ENCODE data around the gene CPA1. TPM values are rescaled to one million over a fixed set of nuclear protein-coding genes. Genes with fewer than 3 reads are reported as not detected.

CPA1 gene
- total RNA-seq, 4 donors from 2014 or later = not detected

DNA sequence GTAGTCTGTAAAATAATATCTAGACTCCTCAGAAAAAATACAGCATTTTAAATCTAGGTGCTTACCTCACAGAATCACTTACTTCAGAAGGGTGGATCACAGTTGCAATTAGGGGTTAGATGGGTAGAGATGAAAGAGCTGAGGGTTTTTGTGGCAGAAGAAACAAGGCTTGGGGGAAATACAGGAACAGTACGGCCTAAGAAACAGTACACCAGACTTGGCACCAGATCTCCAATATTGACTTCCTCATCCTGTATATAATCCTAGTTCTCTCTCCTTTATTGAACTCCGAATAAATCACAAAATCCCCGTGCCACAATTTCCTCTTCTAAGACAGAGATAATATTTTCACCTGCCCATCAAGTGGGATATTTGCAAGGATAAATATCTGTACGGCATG is 46.3 kb downstream of the CPA1 start:
- no peak for DNase-seq
- 66 to 67% methylated on average over 4 of the region's 4 CpGs for WGBS, 2 donors
- Histone ChIP-seq H3K4me1 (peaks cover 0 to 19% (median 0%) of the 10 kb centered on the region in 3 donors), H3K4me3 (no peak overlapping the region), H3K9me3 (no peaks in the 10 kb centered on the region), H3K36me3 (no peaks in the 10 kb centered on the region), H3K27me3 (no peaks in the 10 kb centered on the region), H3K27ac (no peak overlapping the region)
- intact Hi-C loops (cut with DNase I) = no loop called here
- no peak for TF ChIP-seq POLR2A (IDR thresholded peaks at IDR 0.05)
- TF ChIP-seq, protein P1, sequence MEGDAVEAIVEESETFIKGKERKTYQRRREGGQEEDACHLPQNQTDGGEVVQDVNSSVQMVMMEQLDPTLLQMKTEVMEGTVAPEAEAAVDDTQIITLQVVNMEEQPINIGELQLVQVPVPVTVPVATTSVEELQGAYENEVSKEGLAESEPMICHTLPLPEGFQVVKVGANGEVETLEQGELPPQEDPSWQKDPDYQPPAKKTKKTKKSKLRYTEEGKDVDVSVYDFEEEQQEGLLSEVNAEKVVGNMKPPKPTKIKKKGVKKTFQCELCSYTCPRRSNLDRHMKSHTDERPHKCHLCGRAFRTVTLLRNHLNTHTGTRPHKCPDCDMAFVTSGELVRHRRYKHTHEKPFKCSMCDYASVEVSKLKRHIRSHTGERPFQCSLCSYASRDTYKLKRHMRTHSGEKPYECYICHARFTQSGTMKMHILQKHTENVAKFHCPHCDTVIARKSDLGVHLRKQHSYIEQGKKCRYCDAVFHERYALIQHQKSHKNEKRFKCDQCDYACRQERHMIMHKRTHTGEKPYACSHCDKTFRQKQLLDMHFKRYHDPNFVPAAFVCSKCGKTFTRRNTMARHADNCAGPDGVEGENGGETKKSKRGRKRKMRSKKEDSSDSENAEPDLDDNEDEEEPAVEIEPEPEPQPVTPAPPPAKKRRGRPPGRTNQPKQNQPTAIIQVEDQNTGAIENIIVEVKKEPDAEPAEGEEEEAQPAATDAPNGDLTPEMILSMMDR (IDR thresholded peaks at IDR 0.05) = no peak

DNA sequence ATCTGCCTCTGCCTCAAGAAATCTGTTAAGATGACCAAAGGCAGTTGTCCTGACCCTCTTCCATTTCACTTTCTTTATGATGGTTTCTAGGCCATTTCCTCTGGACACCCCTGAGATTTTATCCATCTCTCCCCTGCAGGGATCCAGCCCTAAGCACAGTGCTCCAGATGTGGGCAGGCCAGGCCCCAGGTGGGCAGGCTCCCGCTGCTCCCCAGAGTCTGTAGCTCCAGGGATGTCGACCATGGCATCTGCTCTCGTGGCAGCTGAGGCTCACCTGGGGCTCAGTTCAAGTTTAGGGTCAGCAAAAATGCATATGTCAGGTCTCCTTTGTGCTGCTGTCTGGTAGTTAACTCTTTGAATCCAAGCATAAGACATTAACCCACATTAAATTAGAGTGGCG is 48.7 kb downstream of the CPA1 start:
- Histone ChIP-seq H3K4me3 (no peak overlapping the region), H3K27ac (no peak overlapping the region), H3K9me3 (no peaks in the 10 kb centered on the region), H3K36me3 (no peaks in the 10 kb centered on the region), H3K27me3 (no peaks in the 10 kb centered on the region), H3K4me1 (peaks cover 0 to 34% (median 2%) of the 10 kb centered on the region in 3 donors)
- DNase-seq = no peak
- intact Hi-C loops (cut with DNase I) = no loop called here
- 88 to 98% methylated on average over 3 to 4 of the region's 4 CpGs for WGBS, 2 donors
- no peak for TF ChIP-seq POLR2A (IDR thresholded peaks at IDR 0.05)
- TF ChIP-seq, protein P1 (IDR thresholded peaks at IDR 0.05) = no peak

DNA sequence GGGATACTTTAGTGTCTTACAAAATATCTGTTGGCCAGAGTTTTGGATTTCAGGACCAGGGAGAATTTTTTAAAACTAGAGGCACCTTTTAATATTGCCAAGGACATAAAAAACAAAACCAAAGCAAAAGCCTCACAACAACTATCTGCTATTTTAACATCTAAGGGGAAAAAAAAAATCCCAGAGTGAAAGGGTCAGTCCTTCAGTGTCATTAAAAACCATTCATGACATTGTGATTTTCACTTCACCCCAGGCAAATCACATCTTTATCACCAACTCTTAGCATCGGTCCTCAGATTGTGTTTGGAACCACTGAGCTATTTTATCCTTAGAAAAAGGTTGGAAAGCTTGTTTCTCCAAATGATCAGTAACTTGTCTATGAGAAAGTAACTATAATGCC is 49.8 kb downstream of the CPA1 start:
- 56 to 64% methylated on average over 1 of the region's 1 CpG for WGBS, 2 donors
- Histone ChIP-seq H3K36me3 (no peaks in the 10 kb centered on the region), H3K4me1 (peaks cover 0 to 34% (median 2%) of the 10 kb centered on the region in 3 donors), H3K27ac (no peak overlapping the region), H3K4me3 (no peak overlapping the region), H3K27me3 (no peaks in the 10 kb centered on the region), H3K9me3 (no peaks in the 10 kb centered on the region)
- DNase-seq = no peak
- intact Hi-C loops (cut with DNase I) = no loop called here
- no peak for TF ChIP-seq POLR2A (IDR thresholded peaks at IDR 0.05)
- TF ChIP-seq, protein P1 (IDR thresholded peaks at IDR 0.05) = no peak

DNA sequence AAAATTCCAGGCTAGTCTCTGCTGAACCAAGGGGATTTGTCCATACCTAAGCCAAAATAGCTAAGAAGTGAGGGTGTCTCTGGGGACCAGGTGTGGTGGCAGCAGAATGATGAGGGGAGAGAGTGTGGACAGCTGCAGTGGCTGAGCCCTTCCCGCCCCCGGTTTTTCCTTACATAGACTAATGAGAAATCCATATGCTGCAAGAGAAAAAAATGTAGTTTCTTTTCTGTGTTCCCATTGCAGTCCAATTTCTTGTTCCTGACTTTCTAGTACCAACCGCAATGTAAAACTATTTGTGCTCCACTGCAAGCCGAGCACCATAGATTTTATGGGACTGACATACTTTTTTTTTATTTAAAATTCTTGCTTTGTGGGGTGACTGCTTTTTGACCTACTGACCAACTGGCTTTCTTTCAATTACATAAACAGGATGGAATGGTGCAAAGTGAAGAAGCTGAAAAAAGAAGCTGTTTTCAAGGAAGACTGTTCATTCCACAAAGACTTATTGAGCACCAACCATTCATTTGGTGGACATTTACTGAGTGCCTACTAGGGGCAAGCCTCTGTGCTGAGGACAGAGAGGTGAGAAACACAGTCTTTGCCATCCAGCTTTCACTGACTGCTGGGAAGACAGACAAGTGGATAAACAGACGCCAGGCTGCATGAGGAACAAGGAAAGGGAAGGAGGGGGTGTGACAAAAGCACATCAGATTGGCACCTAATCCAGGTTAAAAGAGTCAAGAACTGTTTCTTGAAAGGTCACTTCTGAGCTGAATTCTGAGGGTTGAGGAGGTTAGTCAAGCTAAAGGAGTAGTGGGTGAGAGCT is 50.8 kb downstream of the CPA1 start:
- TF ChIP-seq, protein P1 (IDR thresholded peaks at IDR 0.05) = no peak
- no peak for TF ChIP-seq POLR2A (IDR thresholded peaks at IDR 0.05)
- no peaks in the 10 kb centered on the region for H3K9me3 ChIP-seq
- 36 to 62% methylated on average over 5 of the region's 5 CpGs for WGBS, 2 donors
- peaks cover 0 to 34% (median 2%) of the 10 kb centered on the region in 3 donors for H3K4me1 ChIP-seq
- intact Hi-C loops (cut with DNase I) = no loop called here
- no peak overlapping the region for H3K4me3 ChIP-seq
- no peaks in the 10 kb centered on the region for H3K36me3 ChIP-seq
- peak overlapping the region in 1 of 4 donors; percentile 12 for H3K27ac ChIP-seq
- no peak for DNase-seq
- H3K27me3 ChIP-seq = no peaks in the 10 kb centered on the region

DNA sequence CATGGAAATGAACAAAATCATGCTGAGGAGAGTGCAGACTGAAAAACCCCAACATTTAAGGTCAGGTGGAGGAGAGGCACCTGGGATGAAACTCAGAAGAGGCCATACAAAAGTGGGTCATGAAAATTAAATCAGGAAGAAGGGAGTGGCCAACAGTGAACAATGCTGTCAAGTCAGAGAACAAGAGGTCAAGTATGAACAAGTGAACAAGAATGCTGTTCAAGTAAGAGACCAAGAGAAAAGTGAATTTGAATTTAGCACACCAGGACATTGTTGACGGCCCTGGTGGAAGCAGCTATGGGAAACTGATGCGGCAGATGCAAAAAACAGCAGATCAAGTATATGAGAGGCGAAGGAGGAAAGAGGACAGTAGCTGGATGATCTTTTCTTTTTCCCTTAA is 52.6 kb downstream of the CPA1 start:
- Histone ChIP-seq H3K36me3 (no peaks in the 10 kb centered on the region), H3K27ac (peak overlapping the region in 1 of 4 donors; percentile 38), H3K4me1 (peaks cover 0 to 34% (median 2%) of the 10 kb centered on the region in 3 donors), H3K27me3 (no peaks in the 10 kb centered on the region), H3K4me3 (no peak overlapping the region), H3K9me3 (no peaks in the 10 kb centered on the region)
- TF ChIP-seq, protein P1 (IDR thresholded peaks at IDR 0.05) = no peak
- no peak for TF ChIP-seq POLR2A (IDR thresholded peaks at IDR 0.05)
- intact Hi-C loops (cut with DNase I) = no loop called here
- 72 to 75% methylated on average over 3 of the region's 3 CpGs for WGBS, 2 donors
- DNase-seq = no peak

Measured in esophagus squamous epithelium (tissue), 5 donors.